T-helper 17 cell (primary cell): ENCODE data around the gene ZNF619. TPM values are rescaled to one million over a fixed set of nuclear protein-coding genes. Genes with fewer than 3 reads are reported as not detected.

Source experiments
- ATAC-seq: fragments of 150-1000 bp; cut with Tn5 transposase; 2 replicates; pipeline ENCODE4 v1.10.0; 2021; ENCODE audit warnings: mild to moderate bottlenecking, moderate library complexity
- DNase-seq, 3 donors: peaks; one replicate each; pipeline versions ENCODE4 v3.0.0 to v3.0.0-alpha.2; 2020 to 2021
- H3K9me3 ChIP-seq: one replicate; pipeline ENCODE4 v1.7.0; 2013; ENCODE audit warnings: low read length, mild to moderate bottlenecking; ENCODE audit not compliant: control insufficient read depth, poor library complexity, severe bottlenecking
- H3K27ac Mint-ChIP-seq: one replicate; pipeline ENCODE4 v1.8.0; 2022; ENCODE audit warnings: mild to moderate bottlenecking, moderate library complexity, mixed read lengths
- H3K27me3 Mint-ChIP-seq: one replicate; pipeline ENCODE4 v1.8.0; 2022; ENCODE audit warnings: mixed read lengths
- H3K36me3 Mint-ChIP-seq: one replicate; pipeline ENCODE4 v1.8.0; 2022; ENCODE audit warnings: low read depth, mixed read lengths
- H3K4me1 Mint-ChIP-seq: one replicate; pipeline ENCODE4 v1.8.0; 2022; ENCODE audit warnings: mild to moderate bottlenecking, mixed read lengths
- H3K4me3 Mint-ChIP-seq: one replicate; pipeline ENCODE4 v1.8.0; 2022; ENCODE audit warnings: mild to moderate bottlenecking, moderate library complexity, mixed read lengths
- total RNA-seq, 4 donors: library from RNA in 2 of 4; stranded (reverse) in 2 of 4; gene quantifications; one replicate each; pipeline ENCODE4 v1.2.3 and lab custom pipeline; 2022 to 2026

The ZNF619 gene
- total RNA-seq, 2 donors from 2014 or later: 5.0 to 8.4 TPM

GRCh38 chr3:40524222-40524567, 47.3 kb downstream of the ZNF619 start:
- Mint-ChIP-seq H3K27me3 (no peaks in the 10 kb centered on the region), H3K4me1 (peaks cover 29% of the 10 kb centered on the region), H3K36me3 (peaks cover 15% of the 10 kb centered on the region), H3K4me3 (peak overlapping the region; percentile 95), H3K27ac (peak overlapping the region; percentile 96)
- no peaks in the 10 kb centered on the region for H3K9me3 ChIP-seq
- DNase-seq (no peak), ATAC-seq (peak; percentile 39)

- DNase-seq: peak; percentile 67 to 78 (median 73)
- H3K36me3 Mint-ChIP-seq: peaks cover 17% of the 10 kb centered on the region
Measured at GRCh38 chr3:40524568-40525285, 47.8 kb downstream of the ZNF619 start, which contains the start of gene ZNF621. TSS of gene ZNF621 (plus strand) at chr3:40524960. CDS start at chr3:40525841, 881 bp downstream.

GRCh38 chr3:40528426-40528825, 51.5 kb downstream of the ZNF619 start:
- H3K9me3 ChIP-seq: no peaks in the 10 kb centered on the region
- H3K4me3 Mint-ChIP-seq: no peak overlapping the region
- H3K27ac Mint-ChIP-seq: no peak overlapping the region
- H3K36me3 Mint-ChIP-seq: peaks cover 33% of the 10 kb centered on the region
- DNase-seq (no peak), ATAC-seq (no peak)
- no peaks in the 10 kb centered on the region for H3K27me3 Mint-ChIP-seq
- H3K4me1 Mint-ChIP-seq: peaks cover 30% of the 10 kb centered on the region

More at GRCh38 chr3:40524568-40525285, 47.8 kb downstream of the ZNF619 start, which contains the start of gene ZNF621:
- ATAC-seq: peak; percentile 98
- Mint-ChIP-seq H3K4me3 (peak within 1 kb of the TSS; percentile 95), H3K27ac (peak within 1 kb of the TSS; percentile 96), H3K4me1 (peaks cover 32% of the 10 kb centered on the region), H3K27me3 (no peaks in the 10 kb centered on the region)
- H3K9me3 ChIP-seq: no peaks in the 10 kb centered on the region

- no peak overlapping the region for H3K4me3 Mint-ChIP-seq
- H3K36me3 Mint-ChIP-seq: peaks cover 36% of the 10 kb centered on the region
- no peaks in the 10 kb centered on the region for H3K27me3 Mint-ChIP-seq
- DNase-seq (no peak), ATAC-seq (no peak)
- H3K27ac Mint-ChIP-seq: no peak overlapping the region
- peaks cover 8% of the 10 kb centered on the region for H3K4me1 Mint-ChIP-seq
- H3K9me3 ChIP-seq: no peaks in the 10 kb centered on the region
Measured at GRCh38 chr3:40532252-40532651, 55.3 kb downstream of the ZNF619 start.

- no peak for DNase-seq
- Mint-ChIP-seq H3K4me3 (no peak overlapping the region), H3K27me3 (no peaks in the 10 kb centered on the region), H3K4me1 (peaks cover 3% of the 10 kb centered on the region), H3K27ac (no peak overlapping the region), H3K36me3 (peaks cover 28% of the 10 kb centered on the region)
- no peaks in the 10 kb centered on the region for H3K9me3 ChIP-seq
- ATAC-seq: no peak
Measured at GRCh38 chr3:40534283-40534682, 57.4 kb downstream of the ZNF619 start.

Other genes starting within 250 kb of the ZNF619 start
- 10 to 100 TPM; 55.4 to 62.1 TPM for gene EIF1B, start 167.4 kb upstream of the ZNF619 start, total RNA-seq
- gene ENTPD3, start 89.9 kb upstream of the ZNF619 start, total RNA-seq: not detected
- gene RPL14, start 19.8 kb upstream of the ZNF619 start, total RNA-seq: 1,000 to 10,000 TPM; 2,732 to 3,433 TPM
- 1 to 10 TPM in 1 of 2 donors, under 1 TPM in 1; 0.94 to 2.5 TPM for gene ZNF620, start 28.9 kb downstream of the ZNF619 start, total RNA-seq
- 10 to 100 TPM; 16.6 to 17.1 TPM for gene ZNF621, start 47.8 kb downstream of the ZNF619 start, total RNA-seq